Chondrocyte (in vitro differentiated cells): ENCODE results near the gene JAKMIP2. TPM values are rescaled to one million over a fixed set of nuclear protein-coding genes. Genes with fewer than 3 reads are reported as not detected.

Experiments
- DNase-seq: peaks from one replicate; pipeline ENCODE4 v3.0.0; 2021; ENCODE audit warnings: mixed read lengths, low spot score
- H3K27ac Mint-ChIP-seq: one replicate; pipeline ENCODE4 v1.8.0; 2021; ENCODE audit warnings: mild to moderate bottlenecking, moderate library complexity, mixed read lengths; ENCODE audit not compliant: unreplicated experiment
- H3K27me3 Mint-ChIP-seq: 2 replicates; pipeline ENCODE4 v1.8.0; 2021; ENCODE audit warnings: low read depth, mixed read lengths
- H3K36me3 Mint-ChIP-seq: 2 replicates; pipeline ENCODE4 v1.8.0; 2021; ENCODE audit warnings: low read depth, mixed read lengths
- H3K4me1 Mint-ChIP-seq: 2 replicates; pipeline ENCODE4 v1.8.0; 2021; ENCODE audit warnings: low read depth, mild to moderate bottlenecking, mixed read lengths
- H3K4me3 Mint-ChIP-seq: one replicate; pipeline ENCODE4 v1.8.0; 2021; ENCODE audit warnings: mild to moderate bottlenecking, moderate library complexity, mixed read lengths; ENCODE audit not compliant: unreplicated experiment
- H3K9me3 Mint-ChIP-seq: 2 replicates; pipeline ENCODE4 v1.8.0; 2021; ENCODE audit warnings: low read depth, mixed read lengths
- total RNA-seq: library from RNA; stranded (reverse); gene quantifications from 3 replicates; pipeline ENCODE4 v1.2.1, GENCODE V29; 2021
- TF ChIP-seq, protein P1 (sequence below): fragments of 200-600 bp; sonication (generic); IDR thresholded peaks from 2 replicates; pipeline ENCODE4 v1.5.0; 2021; ENCODE audit warnings: antibody characterized with exemption, mild to moderate bottlenecking, moderate library complexity

JAKMIP2 gene
- total RNA-seq, 1 donor from 2014 or later, result 7.1 TPM

DNA sequence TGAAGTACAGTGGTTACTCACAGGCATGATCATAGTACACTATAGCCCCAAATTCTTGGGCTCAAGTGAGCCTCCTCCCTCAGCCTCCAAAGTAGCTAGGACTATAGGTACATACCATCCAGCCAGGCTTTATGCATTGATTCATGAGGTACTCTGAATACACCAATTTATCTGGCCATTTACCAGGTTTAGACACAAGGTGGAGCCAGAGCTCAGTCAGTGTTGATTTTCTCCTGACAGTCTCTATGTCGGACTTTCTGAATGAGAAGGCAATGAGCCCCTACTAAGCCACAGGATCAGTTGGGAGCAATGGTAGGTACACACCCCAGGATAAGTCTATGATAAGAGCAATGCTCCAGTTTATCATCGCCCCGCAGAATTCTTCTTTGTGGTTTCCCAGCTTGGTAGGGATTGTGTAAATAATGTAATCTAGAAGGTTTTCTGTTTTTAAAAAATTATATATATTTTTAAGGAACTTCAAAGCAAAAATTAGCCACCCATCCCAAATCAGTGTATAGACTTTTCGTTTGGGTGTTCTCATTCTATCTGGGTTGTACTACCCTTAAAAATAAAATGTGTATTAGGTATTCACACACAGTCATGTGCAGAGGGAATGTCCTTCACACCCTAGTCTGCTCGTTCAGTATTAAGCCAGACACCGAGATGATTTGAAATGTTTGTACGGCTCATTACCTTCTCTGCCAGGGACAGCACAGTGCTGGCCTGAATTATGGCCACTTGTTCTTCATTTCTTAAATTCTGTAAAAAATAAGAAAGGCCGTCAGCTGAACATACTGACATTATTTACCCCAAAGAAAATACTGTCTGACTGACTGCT is 154.3 kb downstream of the JAKMIP2 start:
- Mint-ChIP-seq H3K9me3 (no peaks in the 10 kb centered on the region), H3K27ac (no peak overlapping the region)
- TF ChIP-seq, protein P1, sequence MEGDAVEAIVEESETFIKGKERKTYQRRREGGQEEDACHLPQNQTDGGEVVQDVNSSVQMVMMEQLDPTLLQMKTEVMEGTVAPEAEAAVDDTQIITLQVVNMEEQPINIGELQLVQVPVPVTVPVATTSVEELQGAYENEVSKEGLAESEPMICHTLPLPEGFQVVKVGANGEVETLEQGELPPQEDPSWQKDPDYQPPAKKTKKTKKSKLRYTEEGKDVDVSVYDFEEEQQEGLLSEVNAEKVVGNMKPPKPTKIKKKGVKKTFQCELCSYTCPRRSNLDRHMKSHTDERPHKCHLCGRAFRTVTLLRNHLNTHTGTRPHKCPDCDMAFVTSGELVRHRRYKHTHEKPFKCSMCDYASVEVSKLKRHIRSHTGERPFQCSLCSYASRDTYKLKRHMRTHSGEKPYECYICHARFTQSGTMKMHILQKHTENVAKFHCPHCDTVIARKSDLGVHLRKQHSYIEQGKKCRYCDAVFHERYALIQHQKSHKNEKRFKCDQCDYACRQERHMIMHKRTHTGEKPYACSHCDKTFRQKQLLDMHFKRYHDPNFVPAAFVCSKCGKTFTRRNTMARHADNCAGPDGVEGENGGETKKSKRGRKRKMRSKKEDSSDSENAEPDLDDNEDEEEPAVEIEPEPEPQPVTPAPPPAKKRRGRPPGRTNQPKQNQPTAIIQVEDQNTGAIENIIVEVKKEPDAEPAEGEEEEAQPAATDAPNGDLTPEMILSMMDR, result peak; percentile 96

DNA sequence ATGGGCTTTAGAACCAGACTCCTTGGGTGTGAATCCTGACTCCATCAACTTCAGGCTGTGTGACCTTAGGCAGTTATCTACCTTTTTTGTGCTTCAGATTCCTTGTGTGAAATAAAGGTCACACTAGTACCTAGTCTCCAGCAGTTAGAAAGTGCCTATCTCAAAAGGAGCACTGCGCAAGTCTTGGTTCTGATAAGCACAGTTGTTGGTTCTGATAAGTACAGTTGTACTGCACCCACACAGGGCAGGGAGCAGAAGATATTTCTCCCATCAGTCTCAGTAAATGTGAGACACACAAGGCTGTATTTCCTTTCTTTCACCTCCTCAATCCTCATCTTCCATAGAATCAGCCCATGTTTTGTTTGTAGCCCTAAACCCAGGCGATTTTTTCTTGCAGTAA is 156.1 kb downstream of the JAKMIP2 start:
- Mint-ChIP-seq H3K4me1 (no peaks in the 10 kb centered on the region), H3K27me3 (no peaks in the 10 kb centered on the region), H3K27ac (no peak overlapping the region), H3K4me3 (no peak overlapping the region), H3K9me3 (no peaks in the 10 kb centered on the region), H3K36me3 (peaks cover 3% of the 10 kb centered on the region)
- TF ChIP-seq, protein P1, result no peak
- no peak for DNase-seq

More for the DNA sequence above, 154.3 kb downstream of the JAKMIP2 start:
- H3K27me3 Mint-ChIP-seq, result no peaks in the 10 kb centered on the region
- H3K4me1 Mint-ChIP-seq, result no peaks in the 10 kb centered on the region
- H3K36me3 Mint-ChIP-seq, result peaks cover 3% of the 10 kb centered on the region
- H3K4me3 Mint-ChIP-seq, result no peak overlapping the region
- DNase-seq, result no peak

DNA sequence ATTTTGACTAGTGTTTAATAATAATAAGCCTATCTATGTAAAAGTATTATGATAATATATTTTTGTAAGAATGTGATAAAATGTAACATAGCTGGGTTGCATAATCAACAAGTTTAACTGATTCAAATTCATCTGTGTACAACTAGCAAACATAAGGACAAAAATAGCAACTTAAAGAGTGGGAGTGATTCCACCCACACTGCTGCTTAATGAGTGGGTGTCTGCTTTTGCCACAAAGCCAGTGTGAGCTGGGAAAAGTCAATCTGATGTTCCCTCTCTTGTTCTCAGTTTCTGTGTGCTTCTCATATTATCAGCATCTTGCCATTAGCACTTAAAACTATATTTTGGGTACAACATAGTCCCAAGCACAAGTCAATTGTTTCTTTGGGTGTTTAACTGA is 161.5 kb downstream of the JAKMIP2 start:
- Mint-ChIP-seq H3K4me3 (no peak overlapping the region), H3K36me3 (peaks cover 2% of the 10 kb centered on the region), H3K4me1 (no peaks in the 10 kb centered on the region), H3K9me3 (no peaks in the 10 kb centered on the region), H3K27ac (no peak overlapping the region), H3K27me3 (no peaks in the 10 kb centered on the region)
- TF ChIP-seq, protein P1, result no peak
- no peak for DNase-seq

DNA sequence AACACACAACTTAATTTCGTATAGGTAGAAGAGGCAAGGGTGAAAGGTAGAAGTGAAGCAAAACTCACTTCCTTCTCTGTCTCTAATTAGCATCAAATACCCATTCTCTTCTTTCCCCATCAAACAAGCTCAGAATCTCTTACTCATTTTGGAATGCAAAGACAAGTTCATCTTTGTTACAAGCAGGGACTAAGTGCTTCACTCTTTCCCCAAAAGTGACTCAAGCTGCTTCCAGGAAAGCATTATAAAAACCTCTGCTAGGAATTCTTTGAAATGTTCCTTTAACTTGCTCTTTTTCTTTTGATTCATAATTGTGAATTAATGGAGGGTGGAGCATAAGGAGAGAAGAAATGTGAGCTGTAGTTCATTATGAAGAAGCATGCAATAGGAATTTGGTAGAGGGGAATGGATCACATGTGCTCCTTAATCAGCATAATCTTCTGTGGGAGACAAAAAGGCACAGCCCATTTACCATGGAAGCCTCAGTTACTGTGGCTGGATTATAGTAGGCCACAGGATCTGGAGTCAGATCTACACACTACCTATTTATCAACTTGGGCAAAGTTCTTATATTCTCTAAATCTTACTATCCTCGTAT is 163.1 kb downstream of the JAKMIP2 start:
- Mint-ChIP-seq H3K27me3 (no peaks in the 10 kb centered on the region), H3K4me3 (no peak overlapping the region), H3K9me3 (peaks cover 3% of the 10 kb centered on the region), H3K36me3 (peaks cover 7% of the 10 kb centered on the region), H3K27ac (no peak overlapping the region), H3K4me1 (no peaks in the 10 kb centered on the region)
- DNase-seq, result no peak
- TF ChIP-seq, protein P1, result no peak

DNA sequence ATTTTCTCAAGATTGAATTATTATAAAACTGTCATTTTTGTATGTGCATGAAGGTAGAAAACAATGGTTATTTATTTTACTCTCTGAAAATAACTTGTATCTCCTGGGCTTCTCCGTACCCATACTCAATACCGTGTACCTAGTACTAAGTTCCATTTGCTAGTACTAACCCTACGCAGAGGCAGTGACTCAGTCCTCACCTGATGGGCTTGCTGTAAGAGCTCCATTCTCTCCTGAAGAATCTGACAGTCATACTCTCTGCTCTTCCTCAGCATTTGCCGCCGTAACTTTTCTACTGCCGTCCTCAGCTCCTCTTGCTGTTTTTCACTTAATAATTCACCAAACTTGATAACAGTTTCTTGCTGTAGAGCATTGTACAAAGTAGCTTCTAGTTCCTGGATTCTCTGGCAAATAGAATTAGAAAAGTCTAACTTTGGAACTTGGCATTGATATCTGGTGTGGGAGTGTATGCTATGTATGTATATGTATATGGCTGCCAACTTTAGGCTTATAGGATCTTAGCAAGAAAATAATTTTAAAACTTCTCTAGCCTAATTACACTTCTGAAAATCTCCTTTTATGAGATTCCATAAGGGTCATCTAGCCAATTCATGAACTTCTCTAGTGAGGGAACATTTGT is 164.7 kb downstream of the JAKMIP2 start:
- H3K9me3 Mint-ChIP-seq, result peaks cover 3% of the 10 kb centered on the region
- H3K4me1 Mint-ChIP-seq, result peaks cover 3% of the 10 kb centered on the region
- no peak for DNase-seq
- H3K4me3 Mint-ChIP-seq, result no peak overlapping the region
- no peaks in the 10 kb centered on the region for H3K27me3 Mint-ChIP-seq
- H3K27ac Mint-ChIP-seq, result no peak overlapping the region
- TF ChIP-seq, protein P1, result no peak
- H3K36me3 Mint-ChIP-seq, result peaks cover 5% of the 10 kb centered on the region
